Loucy (cell line): ENCODE data around the gene ACTRT2.

Source experiments
- H2AFZ ChIP-seq: fragments of 200-600 bp; sonication (generic); 2 replicates; pipeline ENCODE4 v1.6.0; 2016; ENCODE audit warnings: antibody characterized with exemption, mild to moderate bottlenecking, low read length, moderate library complexity
- H3F3A ChIP-seq: fragments of 200-600 bp; 2 replicates; pipeline ENCODE4 v1.6.0; 2016; ENCODE audit warnings: antibody characterized with exemption, low read depth, mild to moderate bottlenecking
- H3K27me3 ChIP-seq: fragments of 200-600 bp; sonication (generic); 2 replicates; pipeline ENCODE4 v1.6.1; 2014; ENCODE audit warnings: low read length, mild to moderate bottlenecking; ENCODE audit not compliant: insufficient read depth, poor library complexity, severe bottlenecking
- H3K36me3 ChIP-seq: fragments of 200-600 bp; sonication (generic); 2 replicates; pipeline ENCODE4 v1.6.1; 2016; ENCODE audit warnings: low read length; ENCODE audit not compliant: insufficient read depth
- H3K4me1 ChIP-seq: fragments of 200-600 bp; sonication (generic); 2 replicates; pipeline ENCODE4 v1.5.1; 2014; ENCODE audit warnings: low read length, mild to moderate bottlenecking; ENCODE audit not compliant: insufficient read depth, poor library complexity, severe bottlenecking
- H3K4me2 ChIP-seq: fragments of 200-600 bp; sonication (generic); 2 replicates; pipeline ENCODE4 v1.6.0; 2014; ENCODE audit warnings: antibody characterized with exemption, low read length, low read depth, mild to moderate bottlenecking; ENCODE audit not compliant: poor library complexity, severe bottlenecking
- H3K4me3 ChIP-seq: fragments of 200-600 bp; sonication (generic); 2 replicates; pipeline ENCODE4 v1.5.1; 2014; ENCODE audit warnings: low read length, mild to moderate bottlenecking, mixed read lengths; ENCODE audit not compliant: poor library complexity, severe bottlenecking
- H3K79me2 ChIP-seq: fragments of 200-600 bp; sonication (generic); 2 replicates; pipeline ENCODE4 v1.6.1; 2014; ENCODE audit warnings: low read length; ENCODE audit not compliant: insufficient read depth
- H3K9ac ChIP-seq: fragments of 200-600 bp; sonication (generic); 2 replicates; pipeline ENCODE4 v1.6.0; 2014; ENCODE audit warnings: mild to moderate bottlenecking, low read depth, low read length, moderate library complexity; ENCODE audit not compliant: poor library complexity, severe bottlenecking
- H3K9me2 ChIP-seq: fragments of 200-600 bp; sonication (generic); replicated peaks from 2 replicates; pipeline ENCODE4 v1.6.1; 2016; ENCODE audit warnings: low read depth, low read length, mixed read lengths
- H3K9me3 ChIP-seq: fragments of 200-600 bp; sonication (generic); 2 replicates; pipeline ENCODE4 v1.6.1; 2014; ENCODE audit warnings: mild to moderate bottlenecking, antibody characterized with exemption, low read length, low read depth; ENCODE audit not compliant: insufficient read depth
- H4K20me1 ChIP-seq: fragments of 200-600 bp; sonication (generic); 2 replicates; pipeline ENCODE4 v1.6.0; 2014; ENCODE audit warnings: antibody characterized with exemption, low read length, mild to moderate bottlenecking; ENCODE audit not compliant: insufficient read depth, poor library complexity, severe bottlenecking
- EZH2phosphoT487 ChIP-seq: fragments of 200-600 bp; IDR thresholded peaks from 2 replicates; pipeline ENCODE4 v1.6.1; 2018; ENCODE audit warnings: antibody characterized with exemption, mild to moderate bottlenecking, moderate library complexity, borderline replicate concordance
- TF ChIP-seq, protein P1 (sequence below): fragments of 200-600 bp; sonication (generic); conservative IDR thresholded peaks from 2 replicates; pipeline ENCODE4 v1.5.1; 2014; ENCODE audit warnings: mild to moderate bottlenecking, antibody characterized with exemption, low read length

The ACTRT2 gene

DNA sequence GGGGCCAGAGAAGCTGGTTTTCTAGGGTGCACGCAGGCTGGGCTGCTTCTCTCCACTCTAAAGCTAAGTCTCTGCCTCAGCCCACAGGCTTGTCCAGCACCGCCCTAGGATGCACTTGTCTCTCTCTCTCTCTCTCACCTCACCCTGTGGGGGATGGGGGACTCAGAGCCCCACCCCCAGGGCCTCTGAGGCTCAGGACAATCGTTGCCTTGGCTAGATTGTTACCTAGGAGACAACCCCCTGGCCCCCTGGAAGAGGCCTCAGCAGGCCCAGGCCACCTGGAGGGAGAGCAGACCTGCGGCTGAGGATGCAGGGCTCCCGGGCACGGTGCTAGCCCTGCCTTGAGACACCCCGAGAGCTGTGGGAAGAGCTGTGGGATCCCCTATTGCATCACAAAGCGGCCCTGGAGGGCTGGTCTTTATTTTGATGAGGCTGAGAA, at the start of gene ACTRT2:
Gene ACTRT2, plus strand, starts transcription at position 235 of the 439 bp plus-strand sequence. CDS start 220 bp downstream, outside the sequence.
- no peak within 1 kb of the TSS for H3K9ac ChIP-seq
- no peaks in the 10 kb centered on the region for H3K36me3 ChIP-seq
- no peak within 1 kb of the TSS for H3K4me3 ChIP-seq
- H3K4me2 ChIP-seq: no peak within 1 kb of the TSS
- H3K9me2 ChIP-seq: no peaks in the 10 kb centered on the region
- no peaks in the 10 kb centered on the region for H3K9me3 ChIP-seq
- H3K79me2 ChIP-seq: no peaks in the 10 kb centered on the region
- no peaks in the 10 kb centered on the region for H3F3A ChIP-seq
- no peaks in the 10 kb centered on the region for H3K27me3 ChIP-seq
- H2AFZ ChIP-seq: no peak within 1 kb of the TSS
- no peaks in the 10 kb centered on the region for H3K4me1 ChIP-seq
- no peak for TF ChIP-seq EZH2phosphoT487
- TF ChIP-seq, protein P1, sequence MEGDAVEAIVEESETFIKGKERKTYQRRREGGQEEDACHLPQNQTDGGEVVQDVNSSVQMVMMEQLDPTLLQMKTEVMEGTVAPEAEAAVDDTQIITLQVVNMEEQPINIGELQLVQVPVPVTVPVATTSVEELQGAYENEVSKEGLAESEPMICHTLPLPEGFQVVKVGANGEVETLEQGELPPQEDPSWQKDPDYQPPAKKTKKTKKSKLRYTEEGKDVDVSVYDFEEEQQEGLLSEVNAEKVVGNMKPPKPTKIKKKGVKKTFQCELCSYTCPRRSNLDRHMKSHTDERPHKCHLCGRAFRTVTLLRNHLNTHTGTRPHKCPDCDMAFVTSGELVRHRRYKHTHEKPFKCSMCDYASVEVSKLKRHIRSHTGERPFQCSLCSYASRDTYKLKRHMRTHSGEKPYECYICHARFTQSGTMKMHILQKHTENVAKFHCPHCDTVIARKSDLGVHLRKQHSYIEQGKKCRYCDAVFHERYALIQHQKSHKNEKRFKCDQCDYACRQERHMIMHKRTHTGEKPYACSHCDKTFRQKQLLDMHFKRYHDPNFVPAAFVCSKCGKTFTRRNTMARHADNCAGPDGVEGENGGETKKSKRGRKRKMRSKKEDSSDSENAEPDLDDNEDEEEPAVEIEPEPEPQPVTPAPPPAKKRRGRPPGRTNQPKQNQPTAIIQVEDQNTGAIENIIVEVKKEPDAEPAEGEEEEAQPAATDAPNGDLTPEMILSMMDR: no peak
- no peaks in the 10 kb centered on the region for H4K20me1 ChIP-seq

DNA sequence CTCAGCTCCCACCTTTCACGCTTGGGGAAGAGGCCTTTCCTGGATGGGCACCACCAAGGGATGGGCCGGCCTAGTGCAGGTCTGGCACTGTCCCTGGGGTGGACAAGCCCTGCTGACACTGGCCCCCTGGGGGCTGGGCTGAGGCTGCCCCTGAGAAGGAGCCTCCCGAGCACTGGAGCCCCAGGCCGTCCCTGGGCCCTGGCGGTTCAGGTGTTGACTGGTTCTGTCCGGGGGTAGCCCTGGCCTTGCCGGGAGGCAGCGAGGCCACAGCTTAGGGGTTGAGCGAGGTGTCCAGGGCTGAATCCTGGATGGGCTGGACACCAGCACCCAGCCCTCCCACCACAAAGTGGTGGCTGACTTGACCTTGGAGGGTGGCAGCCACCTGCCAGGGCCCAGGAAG, 49.7 kb upstream of the ACTRT2 start:
- H4K20me1 ChIP-seq: no peaks in the 10 kb centered on the region
- H3K9me2 ChIP-seq: no peaks in the 10 kb centered on the region
- TF ChIP-seq, protein P1: no peak
- TF ChIP-seq EZH2phosphoT487: no peak
- no peaks in the 10 kb centered on the region for H3K36me3 ChIP-seq
- H3K27me3 ChIP-seq: no peaks in the 10 kb centered on the region
- H3K9ac ChIP-seq: no peak overlapping the region
- no peaks in the 10 kb centered on the region for H3F3A ChIP-seq
- H3K4me2 ChIP-seq: no peak overlapping the region
- H3K4me1 ChIP-seq: peaks cover 22% of the 10 kb centered on the region
- H3K79me2 ChIP-seq: no peaks in the 10 kb centered on the region
- no peaks in the 10 kb centered on the region for H3K9me3 ChIP-seq
- H2AFZ ChIP-seq: no peak overlapping the region
- H3K4me3 ChIP-seq: no peak overlapping the region

DNA sequence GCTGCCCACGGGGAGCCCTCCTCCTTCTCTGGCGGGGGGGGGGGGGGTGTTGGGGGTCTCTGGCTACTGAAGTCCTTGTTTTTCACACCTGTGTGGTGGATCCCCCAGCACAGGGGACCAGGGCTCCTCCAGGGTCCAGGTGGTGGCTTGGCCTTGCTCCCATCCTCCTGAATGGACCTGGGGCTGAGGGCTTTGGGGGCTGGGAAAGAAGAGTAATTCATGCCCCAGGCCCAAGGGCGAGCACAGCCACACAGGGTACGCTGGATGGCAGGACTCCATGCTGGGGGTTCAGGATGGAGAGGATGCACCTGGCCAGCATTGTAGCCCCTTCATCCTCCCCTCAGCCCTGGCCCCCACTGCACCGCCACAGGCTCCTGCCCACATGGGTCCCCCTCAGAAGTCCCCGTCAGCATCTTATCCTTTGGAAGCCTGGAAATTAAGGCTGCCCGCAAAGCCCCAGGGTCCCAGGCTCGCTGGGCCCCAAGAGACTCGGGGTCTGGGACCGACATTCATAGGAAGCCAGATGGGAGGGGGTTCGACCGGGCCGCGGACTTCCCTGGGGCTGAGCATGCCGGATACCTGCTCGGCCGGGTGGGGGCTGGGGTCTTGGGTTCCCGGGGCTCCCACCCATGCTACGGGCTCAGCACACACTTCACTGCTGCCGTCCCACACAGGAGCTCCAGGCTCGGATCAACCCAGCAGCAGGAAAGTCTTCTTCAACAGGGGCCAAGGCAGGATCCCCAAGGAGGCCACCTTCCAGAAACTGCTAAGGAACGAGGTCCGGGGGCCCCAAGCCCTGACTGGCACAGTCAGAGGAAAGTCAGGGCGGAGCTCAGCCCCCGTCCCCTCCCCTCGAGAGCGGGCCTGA, 49.0 kb upstream of the ACTRT2 start:
- Histone ChIP-seq H3K27me3 (no peaks in the 10 kb centered on the region), H3K9me3 (no peaks in the 10 kb centered on the region), H3K9me2 (no peaks in the 10 kb centered on the region), H3K4me2 (no peak overlapping the region), H3K79me2 (no peaks in the 10 kb centered on the region), H3K9ac (no peak overlapping the region), H3F3A (no peaks in the 10 kb centered on the region), H3K4me3 (no peak overlapping the region), H3K4me1 (peaks cover 22% of the 10 kb centered on the region), H3K36me3 (no peaks in the 10 kb centered on the region), H2AFZ (no peak overlapping the region), H4K20me1 (no peaks in the 10 kb centered on the region)
- TF ChIP-seq EZH2phosphoT487: no peak
- TF ChIP-seq, protein P1: no peak
